ENCODE measurements around the gene VPS13C. TPM values are rescaled to one million over a fixed set of nuclear protein-coding genes. Genes with fewer than 3 reads are reported as not detected.
A peak's percentile ranks its signal among the peaks of the same experiment; 100 is the strongest.

The VPS13C gene
- total RNA-seq, 1 experiment from 2014 or later, result 18.6 TPM

- RAD21 ChIA-PET (ENCODE audit: low non-redundant PET in 1 of 2, low total read pairs in 2 of 2, uncharacterized antibody in 2 of 2, unreplicated experiment in 2 of 2), result no interaction called here
- Histone ChIP-seq H3K9ac (ENCODE audit: low read length) (no peak overlapping the region), H3K4me1 (ENCODE audit: control insufficient read depth in 1 of 2, insufficient read depth in 2 of 2, low read length in 2 of 2) (no peaks in the 10 kb centered on the region), H3K36me3 (ENCODE audit: control insufficient read depth in 1 of 2, insufficient read depth in 2 of 2, low read length in 2 of 2) (no peaks in the 10 kb centered on the region), H3K9me3 (ENCODE audit: control insufficient read depth in 1 of 2, insufficient read depth in 1 of 2, low read depth in 1 of 2, low read length in 2 of 2) (no peaks in the 10 kb centered on the region), H3K9me2 (ENCODE audit: insufficient read depth) (no peaks in the 10 kb centered on the region), H4K20me1 (ENCODE audit: insufficient read depth) (no peaks in the 10 kb centered on the region; the same call in 1 of the 2 replicates), H3K27ac (ENCODE audit: low read depth, low read length) (no peak overlapping the region), H3K27me3 (ENCODE audit: insufficient read depth, low read length) (no peaks in the 10 kb centered on the region), H2AFZ (ENCODE audit: low read depth, low read length, poor library complexity, severe bottlenecking) (no peak overlapping the region), H3K79me2 (ENCODE audit: insufficient read depth, low read length) (no peaks in the 10 kb centered on the region), H3K4me3 (replicated peaks in 1 of 2; ENCODE audit: low read depth in 1 of 2, low read length in 2 of 2) (no peak overlapping the region), H3K4me2 (ENCODE audit: low read length) (no peak overlapping the region)
- POLR2A ChIA-PET, result no interaction called here
- intact Hi-C loops (cut with micrococcal nuclease), result no loop called here
- no TSS peak for BruUV-seq (replicated peaks)
- TF ChIP-seq ELF1 (IDR thresholded peaks at IDR 0.05; ENCODE audit: borderline replicate concordance, low read depth) (no peak), EZH2phosphoT487 (IDR thresholded peaks at IDR 0.05; ENCODE audit: borderline replicate concordance) (no peak), EZH2 (IDR thresholded peaks at IDR 0.05) (no peak), MAX (IDR thresholded peaks at IDR 0.05) (no peak), FOSL1 (IDR thresholded peaks at IDR 0.05; ENCODE audit: low read depth) (no peak)
- CTCF ChIA-PET, result no interaction called here
- ATAC-seq (no peak), DNase-seq (ENCODE audit: low read depth, low spot score) (no peak)
Observed at GRCh38 chr15:61857169-61857829, 202.9 kb downstream of the VPS13C start.

DNA sequence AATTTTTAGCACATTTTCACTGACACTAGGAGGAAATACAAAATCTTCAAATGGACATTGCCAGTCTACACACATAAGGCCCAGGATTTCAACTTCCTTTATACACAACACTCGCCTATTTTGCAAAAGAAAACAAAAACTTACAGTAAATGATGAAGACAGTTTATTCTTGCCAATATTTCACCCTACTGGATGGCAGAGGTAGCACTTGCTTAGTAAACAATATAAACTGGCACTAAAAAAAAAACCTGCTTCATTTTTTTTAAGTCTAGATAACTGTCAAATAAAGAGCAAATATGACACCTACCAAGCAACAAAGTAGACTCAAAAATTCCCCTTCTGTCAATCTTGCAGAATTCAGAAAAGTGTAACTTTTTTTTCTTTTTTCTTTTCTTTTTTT, 204.0 kb downstream of the VPS13C start:
- Histone ChIP-seq H3K4me2 (ENCODE audit: low read length) (no peak overlapping the region), H3K4me1 (ENCODE audit: control insufficient read depth in 1 of 2, insufficient read depth in 2 of 2, low read length in 2 of 2) (no peaks in the 10 kb centered on the region), H3K27ac (ENCODE audit: low read depth, low read length) (no peak overlapping the region), H3K79me2 (ENCODE audit: insufficient read depth, low read length) (no peaks in the 10 kb centered on the region), H3K9me2 (ENCODE audit: insufficient read depth) (no peaks in the 10 kb centered on the region), H3K27me3 (ENCODE audit: insufficient read depth, low read length) (no peaks in the 10 kb centered on the region), H3K9ac (ENCODE audit: low read length) (no peak overlapping the region), H2AFZ (ENCODE audit: low read depth, low read length, poor library complexity, severe bottlenecking) (no peak overlapping the region), H4K20me1 (ENCODE audit: insufficient read depth) (no peaks in the 10 kb centered on the region; the same call in 1 of the 2 replicates), H3K36me3 (ENCODE audit: control insufficient read depth in 1 of 2, insufficient read depth in 2 of 2, low read length in 2 of 2) (no peaks in the 10 kb centered on the region), H3K4me3 (replicated peaks in 1 of 2; ENCODE audit: low read depth in 1 of 2, low read length in 2 of 2) (no peak overlapping the region), H3K9me3 (ENCODE audit: control insufficient read depth in 1 of 2, insufficient read depth in 1 of 2, low read depth in 1 of 2, low read length in 2 of 2) (no peaks in the 10 kb centered on the region)
- no peak for ATAC-seq
- ChIA-PET POLR2A (no interaction called here), CTCF (interaction anchor here (1.0 kb wide), 1 partner anchor 22 kb away, joined by 3 read pairs; no protein-coding TSS in a partner anchor), RAD21 (ENCODE audit: low non-redundant PET in 1 of 2, low total read pairs in 2 of 2, uncharacterized antibody in 2 of 2, unreplicated experiment in 2 of 2) (no interaction called here)
- intact Hi-C loops (cut with micrococcal nuclease), result no loop called here
- no peak for DNase-seq (ENCODE audit: low read depth, low spot score)
- BruUV-seq (replicated peaks), result no TSS peak
- TF ChIP-seq CTCF (IDR thresholded peaks at IDR 0.05 in 2 of 3, conservative IDR thresholded peaks at IDR 0.05 in 1 of 3; ENCODE audit: borderline replicate concordance in 1 of 3, insufficient read depth in 1 of 3, low read depth in 2 of 3, low read length in 2 of 3), result peak in 1 of 3 experiments; percentile 29; a peak in 1 of 6 replicates
- TF ChIP-seq, protein P1, sequence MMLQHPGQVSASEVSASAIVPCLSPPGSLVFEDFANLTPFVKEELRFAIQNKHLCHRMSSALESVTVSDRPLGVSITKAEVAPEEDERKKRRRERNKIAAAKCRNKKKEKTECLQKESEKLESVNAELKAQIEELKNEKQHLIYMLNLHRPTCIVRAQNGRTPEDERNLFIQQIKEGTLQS (IDR thresholded peaks at IDR 0.05), result no peak
